Liver (tissue), 9 donors: ENCODE results near the gene FRMD6. TPM values are rescaled to one million over a fixed set of nuclear protein-coding genes. Genes with fewer than 3 reads are reported as not detected.
"Not testable (repeated sequence)": the region's sequence is repeated elsewhere in the genome, so short reads cannot be mapped to it uniquely, and the experiment has no call there.

ENCODE experiments used
- DNase-seq: peaks from one replicate; pipeline ENCODE4 v3.0.0-alpha.2; 2017; ENCODE audit warnings: low spot score
- H3K27ac ChIP-seq, 2 donors: one replicate each; pipeline ENCODE4 v1.7.0; 2013; ENCODE audit warnings: inconsistent platforms in 2 of 2, low read length in 2 of 2, control low read depth in 1 of 2, low read depth in 1 of 2, mild to moderate bottlenecking in 1 of 2
- H3K27me3 ChIP-seq, 4 donors: one replicate each; pipeline versions ENCODE4 v1.6.1 to v1.7.0; 2013; ENCODE audit warnings: low read length in 3 of 4, inconsistent platforms in 1 of 4, mild to moderate bottlenecking in 1 of 4, moderate library complexity in 1 of 4; ENCODE audit not compliant: control insufficient read depth in 4 of 4, insufficient read depth in 4 of 4
- H3K36me3 ChIP-seq, 4 donors: one replicate each; pipeline versions ENCODE4 v1.6.1 to v1.7.0; 2013; ENCODE audit warnings: low read length in 3 of 4, mild to moderate bottlenecking in 3 of 4, low read depth in 1 of 4, moderate library complexity in 1 of 4; ENCODE audit not compliant: control insufficient read depth in 4 of 4, insufficient read depth in 3 of 4
- H3K4me1 ChIP-seq, 4 donors: one replicate each; pipeline versions ENCODE4 v1.6.1 to v1.7.0; 2013; ENCODE audit warnings: low read length in 3 of 4, mild to moderate bottlenecking in 3 of 4, moderate library complexity in 1 of 4; ENCODE audit not compliant: control insufficient read depth in 4 of 4, insufficient read depth in 4 of 4
- H3K4me3 ChIP-seq, 3 donors: one replicate each; pipeline versions ENCODE4 v1.6.1 to v1.7.0; 2013; ENCODE audit warnings: low read length in 3 of 3, control low read depth in 1 of 3, low read depth in 1 of 3, mild to moderate bottlenecking in 1 of 3
- H3K9ac ChIP-seq, 2 donors: one replicate each; pipeline ENCODE4 v1.7.0; 2013; ENCODE audit warnings: low read length in 2 of 2, mild to moderate bottlenecking in 2 of 2, moderate library complexity in 2 of 2, control low read depth in 1 of 2, low read depth in 1 of 2
- H3K9me3 ChIP-seq, 4 donors: one replicate each; pipeline versions ENCODE4 v1.6.1 to v1.7.0; 2013; ENCODE audit warnings: low read length in 3 of 4; ENCODE audit not compliant: control insufficient read depth in 4 of 4
- ATF3 ChIP-seq: IDR thresholded peaks from 2 replicates; pipeline ENCODE4 v1.6.1; 2016; ENCODE audit warnings: antibody characterized with exemption
- CTCF ChIP-seq: fragments of 150-350 bp; IDR thresholded peaks from 2 replicates; pipeline ENCODE4 v1.5.1; 2017; ENCODE audit warnings: improper control_type of control experiment, low read depth, low read length; ENCODE audit not compliant: missing input control
- RAD21 ChIP-seq, 2 donors: IDR thresholded peaks; 2 replicates each; pipeline ENCODE4 v1.6.1; 2016; ENCODE audit warnings: antibody characterized with exemption in 2 of 2, mild to moderate bottlenecking in 2 of 2
- RXRA ChIP-seq, 2 donors: IDR thresholded peaks; 2 replicates each; pipeline ENCODE4 v1.6.1; 2017 to 2018; ENCODE audit warnings: antibody characterized with exemption in 2 of 2, mild to moderate bottlenecking in 1 of 2
- TAF1 ChIP-seq: conservative IDR thresholded peaks from 2 replicates; pipeline ENCODE4 v1.6.1; 2016; ENCODE audit warnings: antibody characterized with exemption, mild to moderate bottlenecking
- YY1 ChIP-seq: IDR thresholded peaks from 2 replicates; pipeline ENCODE4 v1.6.1; 2016; ENCODE audit warnings: antibody characterized with exemption, mild to moderate bottlenecking
- WGBS: extraction: QIAGEN DNeasy Blood & Tissue Kit; methylation state at CpG from one replicate; pipeline ENCODE4 v1.1.7; 2013; 5-methylcytosine and 5-hydroxymethylcytosine counted together
- polyA plus RNA-seq, 2 donors: library from polyadenylated mRNA; stranded (reverse) in 1 of 2; unstranded in 1 of 2; fragments of 200-250 nt in 1 of 2; fragments of >200 nt in 1 of 2; fragmentation: Nextera tagmentation in 1 of 2; extraction: Ambion mirVana in 1 of 2; gene quantifications; one replicate each; pipeline versions ENCODE4 v1.2.1 to v1.2.3, GENCODE V29; 2013 to 2015
- total RNA-seq, 2 donors: library from RNA; depleted of rRNA; stranded (reverse); fragments of >200 nt; gene quantifications; one replicate each; pipeline ENCODE4 v1.2.3, GENCODE V29; 2014
- TF ChIP-seq, protein P1 (sequence below): IDR thresholded peaks from 2 replicates; pipeline ENCODE4 v1.6.1; 2016; ENCODE audit warnings: antibody characterized with exemption
- donor health status: healthy.
- donor health status: healthy.
- donor health status: healthy.
- donor health status: healthy.
- donor health status: healthy.

The FRMD6 gene
- total and polyA plus RNA-seq, 4 donors, result 2.4 to 10.0 (median 3.4) TPM

DNA sequence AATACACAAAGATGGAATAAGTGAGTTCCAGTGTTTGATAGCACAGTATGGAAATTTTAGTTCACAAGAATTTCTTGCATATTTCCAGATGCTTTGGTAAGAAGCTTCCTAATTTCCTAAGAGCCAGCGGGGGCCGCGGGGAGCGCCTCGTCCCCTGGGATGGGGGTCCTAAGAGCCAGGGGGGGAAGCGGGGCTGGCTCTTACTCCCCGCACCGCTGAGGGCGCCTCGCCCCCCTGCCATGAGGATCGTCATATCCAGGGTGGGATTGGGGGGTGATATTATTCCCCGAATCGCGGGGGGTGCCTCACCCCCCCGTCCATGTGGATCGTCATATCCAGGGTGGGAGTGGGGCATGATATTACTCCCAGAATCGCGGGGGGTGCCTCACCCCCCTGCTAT lies 108.2 kb downstream of the FRMD6 start:
- DNase-seq, result no peak
- no peaks in the 10 kb centered on the region for H3K27me3 ChIP-seq
- no peak overlapping the region for H3K4me3 ChIP-seq
- WGBS, result 88% methylated on average over 18 of the region's 18 CpGs
- no peak for TF ChIP-seq RXRA (IDR thresholded peaks at IDR 0.05)
- TF ChIP-seq ATF3, result no peak
- TF ChIP-seq RAD21 (IDR thresholded peaks at IDR 0.05), result no peak
- no peak for TF ChIP-seq TAF1
- TF ChIP-seq, protein P1, sequence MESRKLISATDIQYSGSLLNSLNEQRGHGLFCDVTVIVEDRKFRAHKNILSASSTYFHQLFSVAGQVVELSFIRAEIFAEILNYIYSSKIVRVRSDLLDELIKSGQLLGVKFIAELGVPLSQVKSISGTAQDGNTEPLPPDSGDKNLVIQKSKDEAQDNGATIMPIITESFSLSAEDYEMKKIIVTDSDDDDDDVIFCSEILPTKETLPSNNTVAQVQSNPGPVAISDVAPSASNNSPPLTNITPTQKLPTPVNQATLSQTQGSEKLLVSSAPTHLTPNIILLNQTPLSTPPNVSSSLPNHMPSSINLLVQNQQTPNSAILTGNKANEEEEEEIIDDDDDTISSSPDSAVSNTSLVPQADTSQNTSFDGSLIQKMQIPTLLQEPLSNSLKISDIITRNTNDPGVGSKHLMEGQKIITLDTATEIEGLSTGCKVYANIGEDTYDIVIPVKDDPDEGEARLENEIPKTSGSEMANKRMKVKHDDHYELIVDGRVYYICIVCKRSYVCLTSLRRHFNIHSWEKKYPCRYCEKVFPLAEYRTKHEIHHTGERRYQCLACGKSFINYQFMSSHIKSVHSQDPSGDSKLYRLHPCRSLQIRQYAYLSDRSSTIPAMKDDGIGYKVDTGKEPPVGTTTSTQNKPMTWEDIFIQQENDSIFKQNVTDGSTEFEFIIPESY, result no peak
- TF ChIP-seq CTCF, result no peak
- no peak for TF ChIP-seq YY1
- H3K4me1 ChIP-seq, result no peaks in the 10 kb centered on the region
- H3K9ac ChIP-seq, result no peak overlapping the region
- H3K27ac ChIP-seq, result no peak overlapping the region
- H3K36me3 ChIP-seq, result no peaks in the 10 kb centered on the region
- H3K9me3 ChIP-seq, result no peaks in the 10 kb centered on the region

DNA sequence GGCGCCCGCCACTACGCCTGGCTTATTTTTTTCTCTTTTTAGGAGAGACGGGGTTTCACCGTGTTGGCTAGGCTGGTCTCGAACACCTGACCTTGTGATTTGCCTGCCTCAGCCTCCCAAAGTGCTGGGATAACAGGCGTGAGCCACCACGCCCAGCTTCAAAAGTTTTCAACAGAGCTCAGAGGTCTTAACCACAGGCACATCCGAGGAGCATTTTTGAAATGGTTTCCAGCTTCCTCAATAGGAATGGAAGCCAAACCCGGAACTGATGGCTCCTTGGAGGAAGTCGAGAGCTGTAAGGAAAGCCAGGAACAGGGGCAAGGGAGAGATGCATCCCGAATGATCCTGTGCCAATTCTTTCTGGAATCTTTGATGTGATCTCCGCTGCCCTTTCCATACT lies 114.0 kb downstream of the FRMD6 start:
- not testable (repeated sequence) for H3K4me3 ChIP-seq, DNase-seq, H3K9ac ChIP-seq, H3K27me3 ChIP-seq, H3K4me1 ChIP-seq, H3K27ac ChIP-seq, H3K36me3 ChIP-seq, H3K9me3 ChIP-seq
- 81% methylated on average over 13 of the region's 13 CpGs for WGBS

GRCh38 chr14:51766586-51766985 lies 114.9 kb downstream of the FRMD6 start:
- not testable (repeated sequence) for H3K4me3 ChIP-seq, H3K27me3 ChIP-seq, H3K4me1 ChIP-seq, H3K9me3 ChIP-seq, H3K36me3 ChIP-seq, DNase-seq, H3K9ac ChIP-seq, H3K27ac ChIP-seq
- 37% methylated on average over 8 of the region's 8 CpGs for WGBS

GRCh38 chr14:51769261-51769660 lies 117.6 kb downstream of the FRMD6 start:
- 79% methylated on average over 7 of the region's 7 CpGs for WGBS
- H3K4me3 ChIP-seq, H3K9me3 ChIP-seq, H3K27ac ChIP-seq, H3K9ac ChIP-seq, H3K27me3 ChIP-seq, H3K4me1 ChIP-seq, DNase-seq, H3K36me3 ChIP-seq: not testable (repeated sequence)
